GM12874 (cell line): Measurements from ENCODE around the gene RPL22L1.

Experiments
- TF ChIP-seq, protein P1 (sequence below): IDR thresholded peaks from 2 replicates; pipeline ENCODE4 v1.5.1; 2011; ENCODE audit warnings: low read depth, mild to moderate bottlenecking, control low read depth, low read length, moderate library complexity; ENCODE audit not compliant: insufficient read depth

The RPL22L1 gene

GRCh38 chr3:170893895-170894294 lies 23.9 kb upstream of the RPL22L1 start:
- TF ChIP-seq, protein P1, sequence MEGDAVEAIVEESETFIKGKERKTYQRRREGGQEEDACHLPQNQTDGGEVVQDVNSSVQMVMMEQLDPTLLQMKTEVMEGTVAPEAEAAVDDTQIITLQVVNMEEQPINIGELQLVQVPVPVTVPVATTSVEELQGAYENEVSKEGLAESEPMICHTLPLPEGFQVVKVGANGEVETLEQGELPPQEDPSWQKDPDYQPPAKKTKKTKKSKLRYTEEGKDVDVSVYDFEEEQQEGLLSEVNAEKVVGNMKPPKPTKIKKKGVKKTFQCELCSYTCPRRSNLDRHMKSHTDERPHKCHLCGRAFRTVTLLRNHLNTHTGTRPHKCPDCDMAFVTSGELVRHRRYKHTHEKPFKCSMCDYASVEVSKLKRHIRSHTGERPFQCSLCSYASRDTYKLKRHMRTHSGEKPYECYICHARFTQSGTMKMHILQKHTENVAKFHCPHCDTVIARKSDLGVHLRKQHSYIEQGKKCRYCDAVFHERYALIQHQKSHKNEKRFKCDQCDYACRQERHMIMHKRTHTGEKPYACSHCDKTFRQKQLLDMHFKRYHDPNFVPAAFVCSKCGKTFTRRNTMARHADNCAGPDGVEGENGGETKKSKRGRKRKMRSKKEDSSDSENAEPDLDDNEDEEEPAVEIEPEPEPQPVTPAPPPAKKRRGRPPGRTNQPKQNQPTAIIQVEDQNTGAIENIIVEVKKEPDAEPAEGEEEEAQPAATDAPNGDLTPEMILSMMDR: no peak

DNA sequence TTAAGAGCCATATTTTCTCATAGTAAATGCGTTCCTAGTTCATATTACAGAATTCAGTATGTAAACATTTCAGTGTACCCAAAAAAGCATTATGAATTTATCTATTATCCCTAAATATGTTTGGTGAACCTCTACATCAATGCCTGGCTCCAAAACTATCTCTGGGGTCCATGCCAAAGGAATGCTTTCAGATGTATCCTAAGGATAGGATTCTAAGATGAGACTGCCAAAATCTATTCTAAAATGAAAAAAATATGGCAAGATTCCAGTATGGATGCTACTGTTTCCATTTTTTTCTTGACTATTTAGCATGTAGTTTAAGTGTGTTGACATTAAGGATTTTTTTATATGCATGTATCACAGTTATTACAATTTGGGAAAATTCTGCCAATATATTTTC lies 19.6 kb upstream of the RPL22L1 start:
- TF ChIP-seq, protein P1: no peak

GRCh38 chr3:170889132-170889531 lies 19.1 kb upstream of the RPL22L1 start:
- TF ChIP-seq, protein P1: no peak

GRCh38 chr3:170876537-170876936 lies 6.5 kb upstream of the RPL22L1 start:
- TF ChIP-seq, protein P1: no peak

DNA sequence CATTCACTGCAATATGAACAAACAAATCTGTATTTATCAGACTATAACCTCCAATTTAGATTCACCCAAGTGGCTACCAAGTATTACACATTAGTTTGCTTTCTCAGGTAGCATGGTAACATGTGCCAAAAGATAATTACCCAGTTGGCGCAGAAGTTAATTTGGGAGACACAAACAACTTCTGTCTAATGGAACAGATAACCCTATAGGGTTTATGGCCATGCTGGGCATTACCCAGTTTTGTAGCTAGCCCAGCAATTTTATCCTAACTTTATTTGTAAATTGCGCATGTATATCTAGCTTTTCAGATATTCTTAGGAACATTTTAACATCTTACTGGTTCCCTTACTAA lies 780 bp downstream of the RPL22L1 start:
- TF ChIP-seq, protein P1: no peak

DNA sequence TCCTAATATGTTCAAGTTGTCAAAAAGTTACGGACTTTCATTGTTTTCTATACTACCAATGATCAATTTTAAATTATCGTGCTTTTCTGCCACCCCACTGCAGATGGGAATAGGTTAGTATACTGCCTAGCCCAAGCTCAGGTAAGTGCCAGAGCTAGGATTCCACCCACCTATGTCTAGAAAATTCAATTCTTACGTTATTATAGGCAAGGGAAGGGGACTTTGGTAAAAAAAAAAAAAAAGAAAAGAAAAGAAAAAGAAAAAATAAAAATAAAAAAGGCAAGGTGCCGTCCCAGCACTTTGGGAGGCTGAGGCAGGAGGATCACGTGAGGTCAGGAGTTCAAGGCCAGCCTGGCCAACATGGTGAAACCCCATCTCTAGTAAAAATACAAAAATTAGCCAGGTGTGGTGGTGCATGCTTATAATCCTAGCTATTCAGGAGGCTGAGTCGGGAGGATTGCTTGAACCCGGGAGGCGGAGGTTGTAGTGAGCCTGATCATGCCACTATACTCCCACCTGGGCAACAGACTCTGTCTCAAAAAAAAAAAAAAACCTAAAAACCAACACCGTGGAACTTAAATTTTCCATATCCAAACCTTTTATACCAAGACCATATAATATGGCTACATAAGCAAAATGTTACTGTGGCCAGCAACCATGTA lies 1.3 kb downstream of the RPL22L1 start:
- TF ChIP-seq, protein P1: no peak

DNA sequence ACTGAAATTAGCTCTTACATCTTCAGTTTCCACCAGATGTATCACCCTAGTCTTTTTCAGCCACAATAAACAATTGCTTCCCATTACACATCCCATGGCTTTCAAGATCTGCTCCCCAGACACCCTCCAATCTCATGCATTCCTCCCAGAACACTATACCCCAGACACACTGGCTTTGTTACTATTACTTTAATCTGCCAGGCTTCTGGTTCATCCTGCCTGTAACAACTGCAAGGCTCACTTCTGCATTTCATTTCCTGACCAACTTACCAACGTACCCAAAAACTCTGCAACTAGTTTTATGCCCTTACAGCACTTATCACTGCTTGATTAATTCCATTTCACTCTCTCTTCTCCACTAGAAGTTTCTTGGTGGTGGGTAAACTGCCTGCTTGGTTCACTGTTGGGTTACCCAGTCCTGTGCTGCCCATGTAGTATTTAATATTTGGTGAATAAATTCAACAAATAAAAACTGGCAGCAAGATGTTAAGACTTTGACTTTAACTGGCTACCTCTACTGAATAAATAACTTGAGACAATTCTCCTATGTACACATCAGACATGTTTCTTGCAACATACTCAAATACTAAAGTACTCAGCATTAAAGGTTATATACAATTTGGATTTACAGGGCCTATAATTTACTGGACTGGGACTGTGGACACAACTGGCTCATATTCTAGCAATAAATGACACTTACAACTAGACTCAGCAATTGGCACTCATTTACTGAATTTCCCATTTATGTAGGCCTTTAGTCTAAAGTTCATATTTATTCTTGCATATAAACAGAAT lies 2.7 kb downstream of the RPL22L1 start:
- TF ChIP-seq, protein P1: no peak
